HEK293T (cell line): Measurements from ENCODE around the gene COL10A1.

Experiments used
- CTCF ChIA-PET: fragments of 350-600 bp; formaldehyde crosslinking; extraction: SDS; loops from one replicate; lab custom pipeline; 2021; ENCODE audit warnings: antibody characterized with exemption, inconsistent platforms; lab: Yijun Ruan, JAX
- POLR2A ChIA-PET: fragments of 350-600 bp; formaldehyde crosslinking; extraction: SDS; loops from one replicate; lab custom pipeline; 2020; ENCODE audit warnings: antibody characterized with exemption, inconsistent platforms; lab: Yijun Ruan, JAX
- DNase-seq: peaks from one replicate; pipeline ENCODE4 v3.0.0; 2012; ENCODE audit warnings: mixed read lengths; ENCODE audit errors: extremely low spot score
- ARNT ChIP-seq: fragments of 450-650 bp; IDR thresholded peaks from 2 replicates; pipeline ENCODE4 v1.6.1; 2017; ENCODE audit warnings: mild to moderate bottlenecking
- BHLHE40 ChIP-seq: fragments of 450-650 bp; IDR thresholded peaks from 2 replicates; pipeline ENCODE4 v1.6.1; 2016; ENCODE audit warnings: mild to moderate bottlenecking, moderate library complexity, borderline replicate concordance
- CTBP1 ChIP-seq: fragments of 450-650 bp; IDR thresholded peaks from 2 replicates; pipeline ENCODE4 v1.6.1; 2016; ENCODE audit warnings: borderline replicate concordance
- ELF4 ChIP-seq: fragments of 450-650 bp; IDR thresholded peaks from 2 replicates; pipeline ENCODE4 v1.6.1; 2017; ENCODE audit warnings: antibody characterized with exemption
- FOXA1 ChIP-seq: fragments of 450-650 bp; IDR thresholded peaks from 2 replicates; pipeline ENCODE4 v1.6.1; 2016; ENCODE audit warnings: mild to moderate bottlenecking
- FOXK2 ChIP-seq: fragments of 450-650 bp; IDR thresholded peaks from 2 replicates; pipeline ENCODE4 v1.6.1; 2016; ENCODE audit warnings: mild to moderate bottlenecking
- FOXM1 ChIP-seq: fragments of 450-650 bp; IDR thresholded peaks from 2 replicates; pipeline ENCODE4 v1.6.1; 2017; ENCODE audit warnings: mild to moderate bottlenecking, borderline replicate concordance
- HDGF ChIP-seq: fragments of 450-650 bp; IDR thresholded peaks from 2 replicates; pipeline ENCODE4 v1.6.1; 2017; ENCODE audit warnings: antibody characterized with exemption, borderline replicate concordance
- L3MBTL2 ChIP-seq: fragments of 450-650 bp; conservative IDR thresholded peaks from 2 replicates; pipeline ENCODE4 v1.6.1; 2016; ENCODE audit warnings: mild to moderate bottlenecking
- LEF1 ChIP-seq: fragments of 450-650 bp; IDR thresholded peaks from 2 replicates; pipeline ENCODE4 v1.6.1; 2017; ENCODE audit warnings: mild to moderate bottlenecking, borderline replicate concordance
- NFRKB ChIP-seq: fragments of 450-650 bp; IDR thresholded peaks from 2 replicates; pipeline ENCODE4 v1.6.1; 2016; ENCODE audit warnings: mild to moderate bottlenecking, moderate library complexity
- SP1 ChIP-seq: fragments of 450-650 bp; IDR thresholded peaks from 2 replicates; pipeline ENCODE4 v1.6.1; 2017
- SUZ12 ChIP-seq: fragments of 450-650 bp; IDR thresholded peaks from 2 replicates; pipeline ENCODE4 v1.6.1; 2016; ENCODE audit warnings: mild to moderate bottlenecking
- TARDBP ChIP-seq: fragments of 450-650 bp; IDR thresholded peaks from 2 replicates; pipeline ENCODE4 v1.6.1; 2016
- ZNF384 ChIP-seq: fragments of 450-650 bp; IDR thresholded peaks from 2 replicates; pipeline ENCODE4 v1.6.1; 2016
- TF ChIP-seq, protein P1 (sequence below): fragments of 450-650 bp; IDR thresholded peaks from 2 replicates; pipeline ENCODE4 v1.6.1; 2016

Gene COL10A1

DNA sequence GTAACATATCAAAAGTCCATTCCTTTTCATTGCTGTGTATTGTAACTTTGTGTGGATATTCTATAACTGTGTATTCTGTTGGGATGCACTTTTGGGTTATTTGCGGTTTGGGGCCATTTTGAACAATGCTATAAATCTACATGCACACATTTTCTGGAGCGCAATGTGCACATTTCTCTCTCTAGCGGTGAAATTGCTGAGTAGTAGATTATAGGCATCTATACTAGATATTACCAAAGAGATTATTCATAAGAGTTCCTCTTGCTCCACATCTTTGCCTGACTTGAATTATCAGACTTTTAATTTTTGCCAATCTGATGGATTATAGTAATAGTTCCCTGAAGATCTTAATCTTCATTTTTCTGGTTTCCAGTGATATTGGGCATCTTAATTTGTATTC lies 47.0 kb downstream of the COL10A1 start:
- TF ChIP-seq, protein P1, sequence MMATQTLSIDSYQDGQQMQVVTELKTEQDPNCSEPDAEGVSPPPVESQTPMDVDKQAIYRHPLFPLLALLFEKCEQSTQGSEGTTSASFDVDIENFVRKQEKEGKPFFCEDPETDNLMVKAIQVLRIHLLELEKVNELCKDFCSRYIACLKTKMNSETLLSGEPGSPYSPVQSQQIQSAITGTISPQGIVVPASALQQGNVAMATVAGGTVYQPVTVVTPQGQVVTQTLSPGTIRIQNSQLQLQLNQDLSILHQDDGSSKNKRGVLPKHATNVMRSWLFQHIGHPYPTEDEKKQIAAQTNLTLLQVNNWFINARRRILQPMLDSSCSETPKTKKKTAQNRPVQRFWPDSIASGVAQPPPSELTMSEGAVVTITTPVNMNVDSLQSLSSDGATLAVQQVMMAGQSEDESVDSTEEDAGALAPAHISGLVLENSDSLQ = no peak
- TF ChIP-seq FOXA1 (no peak), FOXK2 (no peak), LEF1 (no peak), HDGF (no peak), FOXM1 (no peak), L3MBTL2 (no peak), ARNT (no peak), BHLHE40 (no peak), CTBP1 (no peak), ZNF384 (no peak), NFRKB (no peak), SUZ12 (no peak)
- CTCF ChIA-PET = interaction anchor here (0.5 to 1.1 kb wide), 2 partner anchors 18 to 751 kb away, joined by 3 to 6 read pairs; partner anchors contain the start of gene FRK
- POLR2A ChIA-PET = no interaction called here
- DNase-seq = no peak

- TF ChIP-seq, protein P1 = no peak
- no peak for TF ChIP-seq LEF1
- TF ChIP-seq ARNT = no peak
- TF ChIP-seq CTBP1 = no peak
- no peak for TF ChIP-seq HDGF
- TF ChIP-seq FOXA1 = no peak
- TF ChIP-seq ELF4 = no peak
- TF ChIP-seq ZNF384 = no peak
- TF ChIP-seq FOXK2 = no peak
- TF ChIP-seq NFRKB = no peak
- ChIA-PET POLR2A (no interaction called here), CTCF (interaction anchor here (0.5 to 1.1 kb wide), 2 partner anchors 18 to 752 kb away, joined by 3 to 6 read pairs; partner anchors contain the start of gene FRK)
- DNase-seq = no peak
Observed at GRCh38 chr6:116078522-116078921, 47.4 kb downstream of the COL10A1 start.

- POLR2A ChIA-PET = interaction anchor here (0.7 to 1.3 kb wide), 2 partner anchors 26 kb away, joined by 4 to 7 read pairs; partner anchors contain the start of gene NT5DC1
- CTCF ChIA-PET = interaction anchor here (1.2 kb wide), 1 partner anchor 64 kb away, joined by 3 read pairs; no protein-coding TSS in a partner anchor
- no peak for DNase-seq
- TF ChIP-seq HDGF = no peak
Observed at GRCh38 chr6:116074732-116075390, 51.1 kb downstream of the COL10A1 start.

DNA sequence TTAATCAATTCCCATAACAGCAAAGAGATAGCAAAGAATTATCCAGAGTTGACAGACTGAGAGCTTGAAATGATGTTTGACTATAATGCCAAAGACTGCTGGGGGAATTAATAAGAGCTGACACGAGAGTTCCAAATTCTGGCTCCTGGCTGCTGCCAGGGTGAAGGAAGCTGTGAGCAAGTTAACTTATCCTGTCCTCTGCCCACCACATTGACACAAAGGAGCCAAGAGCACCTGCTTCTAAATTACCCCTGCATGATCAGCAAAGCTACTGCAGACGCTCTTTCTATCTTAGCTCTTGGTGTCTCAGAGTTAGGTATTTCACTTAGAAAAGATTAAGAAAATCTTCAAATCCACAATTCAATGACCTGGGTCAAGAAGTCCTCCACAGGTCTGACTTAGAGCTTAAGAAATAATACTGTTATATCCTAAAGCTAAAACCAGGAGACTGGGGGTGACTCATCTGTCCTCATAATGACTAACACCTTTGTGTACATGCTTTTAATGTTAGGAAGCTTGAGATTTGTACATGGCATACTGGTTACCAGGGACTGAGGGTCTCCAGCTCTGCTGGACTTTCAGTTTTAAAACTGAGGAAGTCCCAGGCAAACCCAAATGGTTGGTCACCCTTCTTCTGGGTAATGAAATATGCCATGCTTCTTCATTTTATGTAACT lies 52.0 kb downstream of the COL10A1 start:
- ChIA-PET CTCF (interaction anchor here (0.5 to 1.2 kb wide), 3 partner anchors 23 to 63 kb away, joined by 3 to 4 read pairs (median 3); no protein-coding TSS in a partner anchor), POLR2A (interaction anchor here (1.1 to 1.3 kb wide), 2 partner anchors 13 to 27 kb away, joined by 4 to 7 read pairs; partner anchors contain the start of genes FRK and NT5DC1)
- DNase-seq = no peak
- TF ChIP-seq FOXK2 = no peak
- no peak for TF ChIP-seq TARDBP
- TF ChIP-seq L3MBTL2 = no peak
- TF ChIP-seq SUZ12 = no peak
- TF ChIP-seq ZNF384 = no peak
- TF ChIP-seq LEF1 = no peak
- no peak for TF ChIP-seq HDGF
- TF ChIP-seq CTBP1 = no peak
- no peak for TF ChIP-seq FOXA1
- TF ChIP-seq FOXM1 = no peak
- no peak for TF ChIP-seq ELF4
- TF ChIP-seq ARNT = no peak
- TF ChIP-seq, protein P1 = no peak

GRCh38 chr6:116072368-116072767 lies 53.6 kb downstream of the COL10A1 start:
- CTCF ChIA-PET = no interaction called here
- POLR2A ChIA-PET = interaction anchor here (1.1 kb wide), 1 partner anchor 28 kb away, joined by 4 read pairs; the partner anchor contains the start of gene NT5DC1

More at GRCh38 chr6:116072368-116072767, 53.6 kb downstream of the COL10A1 start:
- DNase-seq = no peak
- TF ChIP-seq FOXA1 (no peak), LEF1 (no peak), L3MBTL2 (no peak; the same call in 1 of the 2 replicates), FOXK2 (no peak), ELF4 (no peak), CTBP1 (no peak), SP1 (no peak), ZNF384 (no peak), FOXM1 (no peak), SUZ12 (no peak), TARDBP (no peak), HDGF (no peak), BHLHE40 (no peak), ARNT (no peak), NFRKB (no peak)
- TF ChIP-seq, protein P1 = no peak
